Activated T-cell treated with anti-CD3 and anti-CD28 coated beads for 4 hours (primary cell): ENCODE data around the gene GSTK1.
"Not testable (repeated sequence)": the region's sequence is repeated elsewhere in the genome, so short reads cannot be mapped to it uniquely, and the experiment has no call there.

Experiments
- DNase-seq: peaks from one replicate; pipeline ENCODE4 v3.0.0-alpha.2; 2020

Gene GSTK1

GRCh38 chr7:143279186-143280098 is 16.2 kb downstream of the GSTK1 start:
- no peak for DNase-seq

- no peak for DNase-seq
Measured at GRCh38 chr7:143280160-143280559, 16.9 kb downstream of the GSTK1 start.

GRCh38 chr7:143280566-143280965 is 17.3 kb downstream of the GSTK1 start:
- DNase-seq: no peak

GRCh38 chr7:143281529-143281928 is 18.3 kb downstream of the GSTK1 start:
- DNase-seq: no peak

GRCh38 chr7:143282124-143282523 is 18.9 kb downstream of the GSTK1 start:
- DNase-seq: no peak

GRCh38 chr7:143283381-143283780 is 20.1 kb downstream of the GSTK1 start:
- DNase-seq: no peak

- no peak for DNase-seq
Measured at GRCh38 chr7:143284591-143285469, 21.6 kb downstream of the GSTK1 start, which contains the start of gene TMEM139. TSS of gene TMEM139 (plus strand) at chr7:143284958. CDS start at chr7:143285958, 1,000 bp downstream.

- DNase-seq: no peak
Measured at GRCh38 chr7:143285470-143285778, 22.2 kb downstream of the GSTK1 start.

GRCh38 chr7:143285806-143286521 is 22.7 kb downstream of the GSTK1 start:
- DNase-seq: no peak

- DNase-seq: no peak
Measured at GRCh38 chr7:143286522-143286890, 23.3 kb downstream of the GSTK1 start.

- DNase-seq: no peak
Measured at GRCh38 chr7:143287339-143287934, 24.2 kb downstream of the GSTK1 start.

- DNase-seq: peak; percentile 98
Measured at GRCh38 chr7:143287935-143288826, 24.9 kb downstream of the GSTK1 start, which contains the start of gene CASP2. TSS of gene CASP2 (plus strand) at chr7:143288351. CDS start at chr7:143288456, 105 bp downstream.

- no peak for DNase-seq
Measured at GRCh38 chr7:143288836-143289235, 25.6 kb downstream of the GSTK1 start.

GRCh38 chr7:143289421-143289820 is 26.2 kb downstream of the GSTK1 start:
- DNase-seq: no peak

GRCh38 chr7:143289888-143290287 is 26.6 kb downstream of the GSTK1 start:
- DNase-seq: not testable (repeated sequence)

GRCh38 chr7:143290293-143290692 is 27.1 kb downstream of the GSTK1 start:
- no peak for DNase-seq

- no peak for DNase-seq
Measured at GRCh38 chr7:143292876-143293275, 29.6 kb downstream of the GSTK1 start.

GRCh38 chr7:143295870-143296269 is 32.6 kb downstream of the GSTK1 start:
- no peak for DNase-seq

- DNase-seq: no peak
Measured at GRCh38 chr7:143296686-143297085, 33.4 kb downstream of the GSTK1 start.

GRCh38 chr7:143299346-143299745 is 36.1 kb downstream of the GSTK1 start:
- DNase-seq: no peak

- DNase-seq: peak; percentile 60
Measured at GRCh38 chr7:143299840-143300239, 36.6 kb downstream of the GSTK1 start.
